GM23338 (cell line): Measurements from ENCODE around the gene SPATA31C1. TPM values are rescaled to one million over a fixed set of nuclear protein-coding genes. Genes with fewer than 3 reads are reported as not detected.

Source experiments
- ATAC-seq: fragments of 200-7000 bp; cut with Tn5 transposase; 3 replicates; pipeline ENCODE4 v1.9.1; 2020
- DNase-seq: peaks from one replicate; pipeline ENCODE4 v3.0.0-alpha.2; 2015; ENCODE audit warnings: low spot score
- H2AFZ ChIP-seq: fragments of 200-600 bp; sonication (generic); 2 replicates; pipeline ENCODE4 v1.8.0; 2016; ENCODE audit warnings: antibody characterized with exemption, mild to moderate bottlenecking, moderate library complexity
- H3F3A ChIP-seq: fragments of 200-600 bp; sonication (generic); replicated peaks from 2 replicates; pipeline ENCODE4 v1.8.0; 2017; ENCODE audit warnings: antibody characterized with exemption, mixed run types, low read depth
- H3K27ac ChIP-seq: fragments of 200-600 bp; sonication (generic); 2 replicates; pipeline ENCODE4 v1.6.1; 2016; ENCODE audit warnings: low read depth
- H3K27me3 ChIP-seq: fragments of 200-600 bp; sonication (generic); 2 replicates; pipeline ENCODE4 v1.8.0; 2016; ENCODE audit warnings: mild to moderate bottlenecking, mixed run types, moderate library complexity; ENCODE audit not compliant: insufficient read depth
- H3K36me3 ChIP-seq: fragments of 200-600 bp; sonication (generic); 2 replicates; pipeline ENCODE4 v1.8.0; 2016; ENCODE audit warnings: mild to moderate bottlenecking; ENCODE audit not compliant: insufficient read depth
- H3K4me1 ChIP-seq: fragments of 200-600 bp; sonication (generic); 2 replicates; pipeline ENCODE4 v1.8.0; 2016; ENCODE audit warnings: mild to moderate bottlenecking, moderate library complexity; ENCODE audit not compliant: insufficient read depth
- H3K4me2 ChIP-seq: fragments of 200-600 bp; sonication (generic); 2 replicates; pipeline ENCODE4 v1.7.1; 2017; ENCODE audit warnings: mixed run types
- H3K4me3 ChIP-seq: fragments of 200-600 bp; sonication (generic); 2 replicates; pipeline ENCODE4 v1.6.1; 2016; ENCODE audit warnings: mixed run types
- H3K79me2 ChIP-seq: fragments of 200-600 bp; sonication (generic); replicated peaks from 2 replicates; pipeline ENCODE4 v1.8.0; 2017; ENCODE audit warnings: mild to moderate bottlenecking; ENCODE audit not compliant: insufficient read depth
- H3K9me2 ChIP-seq: fragments of 200-600 bp; sonication (generic); 2 replicates; pipeline ENCODE4 v1.8.0; 2017; ENCODE audit not compliant: insufficient read depth
- H4K20me1 ChIP-seq: fragments of 200-600 bp; sonication (generic); replicated peaks from 2 replicates; pipeline ENCODE4 v1.8.0; 2017; ENCODE audit warnings: mild to moderate bottlenecking; ENCODE audit not compliant: insufficient read depth
- H3K27ac Mint-ChIP-seq: 2 replicates; pipeline ENCODE4 v1.8.0; 2020; ENCODE audit warnings: inconsistent platforms, mild to moderate bottlenecking, moderate library complexity, mixed read lengths
- H3K27me3 Mint-ChIP-seq: 3 replicates; pipeline ENCODE4 v1.8.0; 2022; ENCODE audit warnings: low read depth, mild to moderate bottlenecking, moderate library complexity, mixed read lengths, inconsistent platforms; ENCODE audit not compliant: insufficient read depth, poor library complexity
- H3K36me3 Mint-ChIP-seq: 3 replicates; pipeline ENCODE4 v1.8.0; 2021; ENCODE audit warnings: low read depth, mild to moderate bottlenecking, inconsistent platforms, moderate library complexity, mixed read lengths
- H3K4me1 Mint-ChIP-seq: 3 replicates; pipeline ENCODE4 v1.8.0; 2020; ENCODE audit warnings: mild to moderate bottlenecking, inconsistent platforms, mixed read lengths
- H3K4me3 Mint-ChIP-seq: 3 replicates; pipeline ENCODE4 v1.8.0; 2021; ENCODE audit warnings: moderate library complexity, mild to moderate bottlenecking, inconsistent platforms, mixed read lengths
- H3K9me3 Mint-ChIP-seq: 3 replicates; pipeline ENCODE4 v1.8.0; 2020; ENCODE audit warnings: moderate library complexity, mild to moderate bottlenecking, inconsistent platforms, mixed read lengths
- EZH2 ChIP-seq: fragments of 200-600 bp; sonication (generic); IDR thresholded peaks from one replicate; pipeline ENCODE4 v1.8.0; 2017; ENCODE audit warnings: antibody characterized with exemption, mild to moderate bottlenecking, low read depth; ENCODE audit not compliant: unreplicated experiment
- EZH2phosphoT487 ChIP-seq: fragments of 200-600 bp; sonication (generic); IDR thresholded peaks from one replicate; pipeline ENCODE4 v1.8.1; 2018; ENCODE audit warnings: antibody characterized with exemption; ENCODE audit not compliant: unreplicated experiment
- JUNB ChIP-seq: IDR thresholded peaks from one replicate; pipeline ENCODE4 v1.6.1; 2016; ENCODE audit warnings: antibody characterized with exemption; ENCODE audit not compliant: unreplicated experiment
- NANOG ChIP-seq: IDR thresholded peaks from 2 replicates; pipeline ENCODE4 v1.6.1; 2016; ENCODE audit warnings: antibody characterized with exemption, borderline replicate concordance
- STAT1 ChIP-seq: IDR thresholded peaks from one replicate; pipeline ENCODE4 v1.6.1; 2016; ENCODE audit warnings: antibody characterized with exemption; ENCODE audit not compliant: unreplicated experiment
- ZNF114 ChIP-seq: fragments of 250-450 bp; sonication (Bioruptor Pico); IDR thresholded peaks from 2 replicates; pipeline ENCODE4 v1.5.0; 2020; ENCODE audit warnings: mild to moderate bottlenecking, moderate library complexity
- ZNF331 ChIP-seq: fragments of 250-450 bp; sonication (Bioruptor Pico); IDR thresholded peaks from 2 replicates; pipeline ENCODE4 v1.5.0; 2020; ENCODE audit warnings: low read depth, mild to moderate bottlenecking, moderate library complexity
- polyA plus RNA-seq: library from polyadenylated mRNA; unstranded; fragments of >200 nt; fragmentation: Nextera tagmentation; extraction: Ambion mirVana; gene quantifications from 2 replicates; pipeline ENCODE4 v1.2.1, GENCODE V29; 2016
- total RNA-seq: library from RNA; depleted of rRNA; stranded (reverse); fragments of >200 nt; shearing (Covaris generic); gene quantifications from 2 replicates; pipeline ENCODE4 v1.2.3, GENCODE V29; 2014
- TF ChIP-seq, protein P1 (sequence below): fragments of 250-450 bp; sonication (Bioruptor Pico); IDR thresholded peaks from 2 replicates; pipeline ENCODE4 v1.5.0; 2020; ENCODE audit warnings: mild to moderate bottlenecking, moderate library complexity
- TF ChIP-seq, protein P2 (sequence below): IDR thresholded peaks from 2 replicates; pipeline ENCODE4 v1.6.1; 2016; ENCODE audit warnings: antibody characterized with exemption
- TF ChIP-seq, protein P3 (sequence below), 2 experiments: fragments of 200-600 bp in 1 of 2; sonication (generic) in 1 of 2; conservative IDR thresholded peaks; 2 replicates each; pipeline versions ENCODE4 v1.5.1 to v1.6.1; 2016 to 2017; ENCODE audit warnings: antibody characterized with exemption in 2 of 2, low read depth in 2 of 2, mild to moderate bottlenecking in 2 of 2, moderate library complexity in 1 of 2

The SPATA31C1 gene
- total and polyA plus RNA-seq, 2 experiments from 2014 or later: not detected

DNA sequence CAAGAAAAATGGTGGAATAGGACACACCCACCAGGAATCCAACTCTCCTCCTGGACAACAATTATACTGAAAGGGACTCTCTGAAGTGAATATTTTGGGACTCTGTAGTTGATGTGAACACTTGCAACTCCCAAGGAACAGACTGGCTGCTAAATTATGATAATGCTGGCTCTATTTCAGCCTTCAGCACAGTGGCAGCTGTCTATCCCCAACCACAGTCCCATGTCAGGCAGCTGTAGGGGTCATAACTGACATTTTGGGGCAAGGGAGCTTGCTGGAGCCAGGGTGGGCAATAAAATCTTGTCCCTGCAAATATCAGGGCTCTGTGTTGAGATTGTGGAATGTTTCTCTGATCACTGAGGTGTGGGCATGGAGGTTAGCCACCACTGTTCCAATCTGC is 20.9 kb upstream of the SPATA31C1 start (continued):
- TF ChIP-seq, protein P1, sequence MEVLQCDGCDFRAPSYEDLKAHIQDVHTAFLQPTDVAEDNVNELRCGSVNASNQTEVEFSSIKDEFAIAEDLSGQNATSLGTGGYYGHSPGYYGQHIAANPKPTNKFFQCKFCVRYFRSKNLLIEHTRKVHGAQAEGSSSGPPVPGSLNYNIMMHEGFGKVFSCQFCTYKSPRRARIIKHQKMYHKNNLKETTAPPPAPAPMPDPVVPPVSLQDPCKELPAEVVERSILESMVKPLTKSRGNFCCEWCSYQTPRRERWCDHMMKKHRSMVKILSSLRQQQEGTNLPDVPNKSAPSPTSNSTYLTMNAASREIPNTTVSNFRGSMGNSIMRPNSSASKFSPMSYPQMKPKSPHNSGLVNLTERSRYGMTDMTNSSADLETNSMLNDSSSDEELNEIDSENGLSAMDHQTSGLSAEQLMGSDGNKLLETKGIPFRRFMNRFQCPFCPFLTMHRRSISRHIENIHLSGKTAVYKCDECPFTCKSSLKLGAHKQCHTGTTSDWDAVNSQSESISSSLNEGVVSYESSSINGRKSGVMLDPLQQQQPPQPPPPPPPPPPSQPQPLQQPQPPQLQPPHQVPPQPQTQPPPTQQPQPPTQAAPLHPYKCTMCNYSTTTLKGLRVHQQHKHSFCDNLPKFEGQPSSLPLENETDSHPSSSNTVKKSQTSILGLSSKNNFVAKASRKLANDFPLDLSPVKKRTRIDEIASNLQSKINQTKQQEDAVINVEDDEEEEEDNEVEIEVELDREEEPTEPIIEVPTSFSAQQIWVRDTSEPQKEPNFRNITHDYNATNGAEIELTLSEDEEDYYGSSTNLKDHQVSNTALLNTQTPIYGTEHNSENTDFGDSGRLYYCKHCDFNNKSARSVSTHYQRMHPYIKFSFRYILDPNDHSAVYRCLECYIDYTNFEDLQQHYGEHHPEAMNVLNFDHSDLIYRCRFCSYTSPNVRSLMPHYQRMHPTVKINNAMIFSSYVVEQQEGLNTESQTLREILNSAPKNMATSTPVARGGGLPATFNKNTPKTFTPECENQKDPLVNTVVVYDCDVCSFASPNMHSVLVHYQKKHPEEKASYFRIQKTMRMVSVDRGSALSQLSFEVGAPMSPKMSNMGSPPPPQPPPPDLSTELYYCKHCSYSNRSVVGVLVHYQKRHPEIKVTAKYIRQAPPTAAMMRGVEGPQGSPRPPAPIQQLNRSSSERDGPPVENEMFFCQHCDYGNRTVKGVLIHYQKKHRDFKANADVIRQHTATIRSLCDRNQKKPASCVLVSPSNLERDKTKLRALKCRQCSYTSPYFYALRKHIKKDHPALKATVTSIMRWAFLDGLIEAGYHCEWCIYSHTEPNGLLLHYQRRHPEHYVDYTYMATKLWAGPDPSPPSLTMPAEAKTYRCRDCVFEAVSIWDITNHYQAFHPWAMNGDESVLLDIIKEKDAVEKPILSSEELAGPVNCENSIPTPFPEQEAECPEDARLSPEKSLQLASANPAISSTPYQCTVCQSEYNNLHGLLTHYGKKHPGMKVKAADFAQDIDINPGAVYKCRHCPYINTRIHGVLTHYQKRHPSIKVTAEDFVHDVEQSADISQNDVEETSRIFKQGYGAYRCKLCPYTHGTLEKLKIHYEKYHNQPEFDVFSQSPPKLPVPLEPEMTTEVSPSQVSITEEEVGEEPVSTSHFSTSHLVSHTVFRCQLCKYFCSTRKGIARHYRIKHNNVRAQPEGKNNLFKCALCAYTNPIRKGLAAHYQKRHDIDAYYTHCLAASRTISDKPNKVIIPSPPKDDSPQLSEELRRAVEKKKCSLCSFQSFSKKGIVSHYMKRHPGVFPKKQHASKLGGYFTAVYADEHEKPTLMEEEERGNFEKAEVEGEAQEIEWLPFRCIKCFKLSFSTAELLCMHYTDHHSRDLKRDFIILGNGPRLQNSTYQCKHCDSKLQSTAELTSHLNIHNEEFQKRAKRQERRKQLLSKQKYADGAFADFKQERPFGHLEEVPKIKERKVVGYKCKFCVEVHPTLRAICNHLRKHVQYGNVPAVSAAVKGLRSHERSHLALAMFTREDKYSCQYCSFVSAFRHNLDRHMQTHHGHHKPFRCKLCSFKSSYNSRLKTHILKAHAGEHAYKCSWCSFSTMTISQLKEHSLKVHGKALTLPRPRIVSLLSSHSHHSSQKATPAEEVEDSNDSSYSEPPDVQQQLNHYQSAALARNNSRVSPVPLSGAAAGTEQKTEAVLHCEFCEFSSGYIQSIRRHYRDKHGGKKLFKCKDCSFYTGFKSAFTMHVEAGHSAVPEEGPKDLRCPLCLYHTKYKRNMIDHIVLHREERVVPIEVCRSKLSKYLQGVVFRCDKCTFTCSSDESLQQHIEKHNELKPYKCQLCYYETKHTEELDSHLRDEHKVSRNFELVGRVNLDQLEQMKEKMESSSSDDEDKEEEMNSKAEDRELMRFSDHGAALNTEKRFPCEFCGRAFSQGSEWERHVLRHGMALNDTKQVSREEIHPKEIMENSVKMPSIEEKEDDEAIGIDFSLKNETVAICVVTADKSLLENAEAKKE: no peak
- TF ChIP-seq, protein P2, sequence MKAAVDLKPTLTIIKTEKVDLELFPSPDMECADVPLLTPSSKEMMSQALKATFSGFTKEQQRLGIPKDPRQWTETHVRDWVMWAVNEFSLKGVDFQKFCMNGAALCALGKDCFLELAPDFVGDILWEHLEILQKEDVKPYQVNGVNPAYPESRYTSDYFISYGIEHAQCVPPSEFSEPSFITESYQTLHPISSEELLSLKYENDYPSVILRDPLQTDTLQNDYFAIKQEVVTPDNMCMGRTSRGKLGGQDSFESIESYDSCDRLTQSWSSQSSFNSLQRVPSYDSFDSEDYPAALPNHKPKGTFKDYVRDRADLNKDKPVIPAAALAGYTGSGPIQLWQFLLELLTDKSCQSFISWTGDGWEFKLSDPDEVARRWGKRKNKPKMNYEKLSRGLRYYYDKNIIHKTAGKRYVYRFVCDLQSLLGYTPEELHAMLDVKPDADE: no peak
- no peak for TF ChIP-seq JUNB
- TF ChIP-seq EZH2phosphoT487: no peak
- TF ChIP-seq, protein P3, sequence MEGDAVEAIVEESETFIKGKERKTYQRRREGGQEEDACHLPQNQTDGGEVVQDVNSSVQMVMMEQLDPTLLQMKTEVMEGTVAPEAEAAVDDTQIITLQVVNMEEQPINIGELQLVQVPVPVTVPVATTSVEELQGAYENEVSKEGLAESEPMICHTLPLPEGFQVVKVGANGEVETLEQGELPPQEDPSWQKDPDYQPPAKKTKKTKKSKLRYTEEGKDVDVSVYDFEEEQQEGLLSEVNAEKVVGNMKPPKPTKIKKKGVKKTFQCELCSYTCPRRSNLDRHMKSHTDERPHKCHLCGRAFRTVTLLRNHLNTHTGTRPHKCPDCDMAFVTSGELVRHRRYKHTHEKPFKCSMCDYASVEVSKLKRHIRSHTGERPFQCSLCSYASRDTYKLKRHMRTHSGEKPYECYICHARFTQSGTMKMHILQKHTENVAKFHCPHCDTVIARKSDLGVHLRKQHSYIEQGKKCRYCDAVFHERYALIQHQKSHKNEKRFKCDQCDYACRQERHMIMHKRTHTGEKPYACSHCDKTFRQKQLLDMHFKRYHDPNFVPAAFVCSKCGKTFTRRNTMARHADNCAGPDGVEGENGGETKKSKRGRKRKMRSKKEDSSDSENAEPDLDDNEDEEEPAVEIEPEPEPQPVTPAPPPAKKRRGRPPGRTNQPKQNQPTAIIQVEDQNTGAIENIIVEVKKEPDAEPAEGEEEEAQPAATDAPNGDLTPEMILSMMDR (conservative IDR thresholded peaks at IDR 0.05; ENCODE audit: low read depth in 2 of 2): no peak
- no peak for TF ChIP-seq NANOG

DNA sequence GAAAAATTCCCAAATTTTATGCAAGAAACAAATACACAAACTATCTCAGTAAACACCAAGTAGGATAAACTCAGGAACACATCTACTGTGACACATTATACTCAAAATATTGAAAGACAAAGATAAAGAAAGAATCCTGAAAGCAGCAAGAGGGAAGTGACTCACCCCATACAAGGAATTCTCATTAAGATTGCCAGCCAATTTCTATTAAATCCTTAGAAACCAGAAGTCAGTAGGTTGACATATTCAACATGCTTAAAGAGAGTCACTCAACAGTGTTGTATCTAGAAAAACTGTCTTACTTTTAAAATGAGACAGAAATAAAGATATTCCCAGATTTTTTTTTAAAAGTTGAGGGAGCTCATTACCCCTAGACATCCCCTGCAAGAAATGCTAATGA is 19.6 kb upstream of the SPATA31C1 start:
- Histone ChIP-seq H4K20me1 (no peaks in the 10 kb centered on the region), H3K4me1 (no peaks in the 10 kb centered on the region), H3K4me3 (no peak overlapping the region), H2AFZ (no peak overlapping the region), H3K79me2 (no peaks in the 10 kb centered on the region), H3K36me3 (no peaks in the 10 kb centered on the region), H3K27me3 (no peaks in the 10 kb centered on the region), H3K27ac (no peak overlapping the region), H3F3A (no peaks in the 10 kb centered on the region), H3K9me2 (0 out of 2 replicates have a peak, but pooled peaks cover 2% of the 10 kb centered on the region), H3K4me2 (no peak overlapping the region)
- DNase-seq (no peak), ATAC-seq (no peak)
- H3K27me3 Mint-ChIP-seq: no peaks in the 10 kb centered on the region
- no peak overlapping the region for H3K4me3 Mint-ChIP-seq
- H3K4me1 Mint-ChIP-seq: no peaks in the 10 kb centered on the region
- H3K36me3 Mint-ChIP-seq: peaks cover 9% of the 10 kb centered on the region; the same call in 2 of the 3 replicates
- peaks cover 34% of the 10 kb centered on the region for H3K9me3 Mint-ChIP-seq
- H3K27ac Mint-ChIP-seq: no peak overlapping the region
- TF ChIP-seq, protein P2: no peak
- TF ChIP-seq NANOG (no peak), JUNB (no peak), EZH2phosphoT487 (no peak), STAT1 (no peak), EZH2 (no peak), ZNF114 (no peak), ZNF331 (no peak)
- TF ChIP-seq, protein P3 (conservative IDR thresholded peaks at IDR 0.05; ENCODE audit: low read depth in 2 of 2): no peak
